Thyroid gland (tissue), 4 donors: ENCODE results near the gene CABLES2.

Experiments used
- POLR2A ChIP-seq, 2 donors: fragments of 450-650 bp; IDR thresholded peaks; one replicate each; pipeline ENCODE4 v1.6.1; 2017; ENCODE audit warnings: antibody characterized with exemption in 2 of 2, mild to moderate bottlenecking in 2 of 2, moderate library complexity in 1 of 2
- TF ChIP-seq, protein P1 (sequence below), 6 experiments: fragments of 200-600 bp in 3 of 6; fragments of 450-650 bp in 3 of 6; sonication (generic) in 3 of 6; IDR thresholded peaks; one replicate each; pipeline ENCODE4 v1.5.1; 2016 to 2019; ENCODE audit warnings: antibody characterized with exemption in 6 of 6, mild to moderate bottlenecking in 2 of 6, inconsistent platforms in 1 of 6, moderate library complexity in 1 of 6

DNA sequence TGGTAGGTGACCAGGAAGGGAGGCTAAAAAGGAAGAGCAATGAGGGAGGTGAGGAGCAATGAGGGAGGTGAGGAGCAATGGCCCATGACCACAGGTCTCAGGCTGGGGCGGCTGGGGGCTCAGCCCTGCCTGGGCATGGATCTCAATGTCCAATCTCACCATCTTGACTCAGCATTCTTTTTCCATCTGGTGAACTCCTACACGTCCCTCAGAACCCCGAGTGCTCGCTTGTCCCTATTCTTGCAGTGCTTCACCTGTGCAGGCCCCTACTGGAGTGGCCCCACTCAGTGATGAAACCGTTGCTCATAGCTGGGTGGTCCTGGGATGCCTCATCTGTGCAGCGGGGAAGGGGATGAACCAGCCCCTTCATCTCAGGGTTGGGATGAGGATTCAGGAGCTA is 37.2 kb upstream of the CABLES2 start:
- TF ChIP-seq, protein P1, sequence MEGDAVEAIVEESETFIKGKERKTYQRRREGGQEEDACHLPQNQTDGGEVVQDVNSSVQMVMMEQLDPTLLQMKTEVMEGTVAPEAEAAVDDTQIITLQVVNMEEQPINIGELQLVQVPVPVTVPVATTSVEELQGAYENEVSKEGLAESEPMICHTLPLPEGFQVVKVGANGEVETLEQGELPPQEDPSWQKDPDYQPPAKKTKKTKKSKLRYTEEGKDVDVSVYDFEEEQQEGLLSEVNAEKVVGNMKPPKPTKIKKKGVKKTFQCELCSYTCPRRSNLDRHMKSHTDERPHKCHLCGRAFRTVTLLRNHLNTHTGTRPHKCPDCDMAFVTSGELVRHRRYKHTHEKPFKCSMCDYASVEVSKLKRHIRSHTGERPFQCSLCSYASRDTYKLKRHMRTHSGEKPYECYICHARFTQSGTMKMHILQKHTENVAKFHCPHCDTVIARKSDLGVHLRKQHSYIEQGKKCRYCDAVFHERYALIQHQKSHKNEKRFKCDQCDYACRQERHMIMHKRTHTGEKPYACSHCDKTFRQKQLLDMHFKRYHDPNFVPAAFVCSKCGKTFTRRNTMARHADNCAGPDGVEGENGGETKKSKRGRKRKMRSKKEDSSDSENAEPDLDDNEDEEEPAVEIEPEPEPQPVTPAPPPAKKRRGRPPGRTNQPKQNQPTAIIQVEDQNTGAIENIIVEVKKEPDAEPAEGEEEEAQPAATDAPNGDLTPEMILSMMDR (IDR thresholded peaks at IDR 0.05): no peak
- TF ChIP-seq POLR2A (IDR thresholded peaks at IDR 0.05): no peak
